Neural cell (in vitro differentiated cells): Measurements from ENCODE around the gene TUT1. TPM values are rescaled to one million over a fixed set of nuclear protein-coding genes. Genes with fewer than 3 reads are reported as not detected.
"Not testable (repeated sequence)": the region's sequence is repeated elsewhere in the genome, so short reads cannot be mapped to it uniquely, and the experiment has no call there.

ENCODE experiments used
- H2AFZ ChIP-seq: fragments of 200-600, 300-800 bp; sonication (generic), shearing (Covaris generic); 2 replicates; pipeline ENCODE4 v1.6.0; 2014; ENCODE audit warnings: low read depth, mild to moderate bottlenecking, antibody characterized with exemption, low read length, moderate library complexity
- H3F3A ChIP-seq: fragments of 200-600 bp; shearing (Covaris generic); 2 replicates; pipeline ENCODE4 v1.6.1; 2016; ENCODE audit warnings: mild to moderate bottlenecking, moderate library complexity, mixed read lengths, antibody characterized with exemption, low read length; ENCODE audit not compliant: insufficient read depth, poor library complexity, severe bottlenecking
- H3K27ac ChIP-seq: fragments of 200-600, 300-800 bp; sonication (generic), shearing (Covaris generic); 2 replicates; pipeline ENCODE4 v1.5.1; 2014; ENCODE audit warnings: mild to moderate bottlenecking, low read length, moderate library complexity
- H3K27me3 ChIP-seq: fragments of 300-800, 200-600 bp; sonication (generic), shearing (Covaris generic); 2 replicates; pipeline ENCODE4 v1.6.0; 2014; ENCODE audit warnings: mild to moderate bottlenecking, low read depth, low read length, moderate library complexity; ENCODE audit not compliant: insufficient read depth
- H3K36me3 ChIP-seq: fragments of 300-800, 200-600 bp; sonication (generic), shearing (Covaris generic); 2 replicates; pipeline ENCODE4 v1.5.1; 2014; ENCODE audit warnings: mild to moderate bottlenecking, antibody characterized with exemption, low read length, moderate library complexity; ENCODE audit not compliant: insufficient read depth
- H3K4me2 ChIP-seq: fragments of 300-800, 200-600 bp; sonication (generic), shearing (Covaris generic); 2 replicates; pipeline ENCODE4 v1.6.0; 2014; ENCODE audit warnings: mild to moderate bottlenecking, low read length
- H3K4me3 ChIP-seq: fragments of 300-800, 200-600 bp; sonication (generic), shearing (Covaris generic); 2 replicates; pipeline ENCODE4 v1.5.1; 2014; ENCODE audit warnings: mild to moderate bottlenecking, low read length, moderate library complexity
- H3K79me2 ChIP-seq: fragments of 200-600 bp; shearing (Covaris generic); replicated peaks from 2 replicates; pipeline ENCODE4 v1.6.0; 2014; ENCODE audit warnings: mild to moderate bottlenecking, low read length, moderate library complexity; ENCODE audit not compliant: insufficient read depth
- H3K9ac ChIP-seq: fragments of 300-800, 200-600 bp; sonication (generic), shearing (Covaris generic); 2 replicates; pipeline ENCODE4 v1.6.1; 2016; ENCODE audit warnings: mild to moderate bottlenecking, low read length, mixed read lengths
- H3K9me2 ChIP-seq: fragments of 200-600 bp; shearing (Covaris generic); 2 replicates; pipeline ENCODE4 v1.6.1; 2016; ENCODE audit warnings: mild to moderate bottlenecking, low read length, mixed read lengths; ENCODE audit not compliant: insufficient read depth
- H3K9me3 ChIP-seq: fragments of 200-600, 300-800 bp; sonication (generic), shearing (Covaris generic); 2 replicates; pipeline ENCODE4 v1.6.1; 2016; ENCODE audit warnings: mild to moderate bottlenecking, mixed run types, low read length, moderate library complexity, mixed read lengths
- H4K20me1 ChIP-seq: fragments of 200-600 bp; shearing (Covaris generic); 2 replicates; pipeline ENCODE4 v1.6.1; 2016; ENCODE audit warnings: mild to moderate bottlenecking, mixed run types; ENCODE audit not compliant: insufficient read depth
- EP300 ChIP-seq: fragments of 450-650 bp; conservative IDR thresholded peaks from 2 replicates; pipeline ENCODE4 v1.6.1; 2014; ENCODE audit warnings: antibody characterized with exemption, mild to moderate bottlenecking, moderate library complexity; ENCODE audit not compliant: poor library complexity, severe bottlenecking
- EZH2 ChIP-seq: fragments of 200-600, 300-800 bp; shearing (Covaris generic), sonication (generic); IDR thresholded peaks from 2 replicates; pipeline ENCODE4 v1.6.1; 2014; ENCODE audit warnings: antibody characterized with exemption, low read length, borderline replicate concordance, mild to moderate bottlenecking; ENCODE audit not compliant: insufficient read depth, poor library complexity, severe bottlenecking
- MXI1 ChIP-seq: fragments of 450-650 bp; conservative IDR thresholded peaks from 2 replicates; pipeline ENCODE4 v1.6.1; 2014; ENCODE audit warnings: antibody characterized with exemption, mild to moderate bottlenecking; ENCODE audit not compliant: poor library complexity, severe bottlenecking
- POLR2AphosphoS5 ChIP-seq: IDR thresholded peaks from 2 replicates; pipeline ENCODE4 v1.6.1; 2012
- RAD21 ChIP-seq: fragments of 450-650 bp; conservative IDR thresholded peaks from 2 replicates; pipeline ENCODE4 v1.6.1; 2014; ENCODE audit warnings: antibody characterized with exemption, mild to moderate bottlenecking, moderate library complexity
- SMC3 ChIP-seq: fragments of 450-650 bp; conservative IDR thresholded peaks from 2 replicates; pipeline ENCODE4 v1.6.1; 2014; ENCODE audit warnings: antibody characterized with exemption, mild to moderate bottlenecking, moderate library complexity; ENCODE audit not compliant: poor library complexity
- TAF1 ChIP-seq: IDR thresholded peaks from 2 replicates; pipeline ENCODE4 v1.6.1; 2012; ENCODE audit warnings: low read depth
- polyA plus RNA-seq: library from polyadenylated mRNA; depleted of rRNA; stranded (reverse); fragments of >200 nt; gene quantifications from 2 replicates; pipeline ENCODE4 v1.2.3, GENCODE V29; 2014
- TF ChIP-seq, protein P1 (sequence below): fragments of 450-650 bp; IDR thresholded peaks from 2 replicates; pipeline ENCODE4 v1.5.1; 2014; ENCODE audit warnings: antibody characterized with exemption, mild to moderate bottlenecking, moderate library complexity; ENCODE audit not compliant: poor library complexity, severe bottlenecking
- TF ChIP-seq, protein P2 (sequence below): IDR thresholded peaks from 2 replicates; pipeline ENCODE4 v1.6.1; 2012; ENCODE audit warnings: borderline replicate concordance

The TUT1 gene
- polyA plus RNA-seq, 1 donor from 2014 or later = 17.8 TPM

DNA sequence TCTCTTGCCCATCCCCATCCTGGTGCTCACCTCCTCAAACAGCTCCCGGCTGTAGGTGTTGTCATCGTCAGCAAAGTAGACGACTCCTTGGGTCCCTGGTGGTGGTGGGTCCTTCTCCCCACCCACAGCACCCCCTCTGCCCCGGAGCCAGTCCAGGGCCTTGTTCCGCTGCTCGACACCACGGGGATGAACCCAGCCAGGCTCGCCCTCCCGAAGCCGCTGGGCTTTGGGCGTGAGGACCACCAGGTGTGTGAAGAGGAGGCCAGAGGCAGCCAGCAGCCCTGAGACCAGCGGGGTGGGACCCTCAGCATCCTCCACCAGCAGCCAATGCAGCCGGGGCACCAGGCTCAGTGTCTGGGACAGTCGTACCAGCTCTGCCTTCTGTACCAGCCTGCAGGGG is 25.6 kb upstream of the TUT1 start:
- not testable (repeated sequence) for H3F3A ChIP-seq, H3K36me3 ChIP-seq, H3K9me2 ChIP-seq, H3K4me2 ChIP-seq, H3K27ac ChIP-seq, H3K79me2 ChIP-seq, H2AFZ ChIP-seq, H3K27me3 ChIP-seq, H3K4me3 ChIP-seq, H3K9me3 ChIP-seq, H4K20me1 ChIP-seq, H3K9ac ChIP-seq

DNA sequence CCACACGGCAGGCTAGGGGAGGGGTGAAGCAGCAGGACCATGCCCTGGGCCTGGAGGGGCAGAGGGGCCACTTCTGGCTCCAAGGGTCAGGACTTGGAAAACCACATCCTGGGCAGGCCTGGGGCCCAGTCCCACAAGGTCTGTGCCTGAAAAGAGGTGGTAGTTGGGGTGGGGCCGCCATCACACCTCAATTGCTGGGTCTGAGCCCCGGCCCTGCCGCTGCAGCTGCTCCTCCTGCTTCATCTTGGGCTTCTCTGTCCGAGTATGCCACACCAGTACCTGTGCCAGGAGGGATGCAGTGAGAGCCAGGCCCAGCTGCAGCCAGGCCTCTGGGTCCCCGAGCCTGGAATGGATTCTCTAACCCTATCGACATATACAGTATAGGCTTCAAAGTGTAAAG is 24.2 kb upstream of the TUT1 start:
- H3K27me3 ChIP-seq = peaks cover 8% of the 10 kb centered on the region
- no peak overlapping the region for H3K4me3 ChIP-seq
- H4K20me1 ChIP-seq = no peaks in the 10 kb centered on the region
- peaks cover 3% of the 10 kb centered on the region for H3K79me2 ChIP-seq
- H2AFZ ChIP-seq = no peak overlapping the region
- no peaks in the 10 kb centered on the region for H3K9me2 ChIP-seq
- no peaks in the 10 kb centered on the region for H3K36me3 ChIP-seq
- H3K9ac ChIP-seq = no peak overlapping the region
- no peak overlapping the region for H3K27ac ChIP-seq
- H3F3A ChIP-seq = no peaks in the 10 kb centered on the region
- H3K9me3 ChIP-seq = no peaks in the 10 kb centered on the region
- TF ChIP-seq TAF1 = no peak
- no peak for TF ChIP-seq POLR2AphosphoS5
- TF ChIP-seq RAD21 = no peak
- no peak for TF ChIP-seq EP300
- no peak for TF ChIP-seq MXI1
- TF ChIP-seq SMC3 = no peak
- TF ChIP-seq, protein P1, sequence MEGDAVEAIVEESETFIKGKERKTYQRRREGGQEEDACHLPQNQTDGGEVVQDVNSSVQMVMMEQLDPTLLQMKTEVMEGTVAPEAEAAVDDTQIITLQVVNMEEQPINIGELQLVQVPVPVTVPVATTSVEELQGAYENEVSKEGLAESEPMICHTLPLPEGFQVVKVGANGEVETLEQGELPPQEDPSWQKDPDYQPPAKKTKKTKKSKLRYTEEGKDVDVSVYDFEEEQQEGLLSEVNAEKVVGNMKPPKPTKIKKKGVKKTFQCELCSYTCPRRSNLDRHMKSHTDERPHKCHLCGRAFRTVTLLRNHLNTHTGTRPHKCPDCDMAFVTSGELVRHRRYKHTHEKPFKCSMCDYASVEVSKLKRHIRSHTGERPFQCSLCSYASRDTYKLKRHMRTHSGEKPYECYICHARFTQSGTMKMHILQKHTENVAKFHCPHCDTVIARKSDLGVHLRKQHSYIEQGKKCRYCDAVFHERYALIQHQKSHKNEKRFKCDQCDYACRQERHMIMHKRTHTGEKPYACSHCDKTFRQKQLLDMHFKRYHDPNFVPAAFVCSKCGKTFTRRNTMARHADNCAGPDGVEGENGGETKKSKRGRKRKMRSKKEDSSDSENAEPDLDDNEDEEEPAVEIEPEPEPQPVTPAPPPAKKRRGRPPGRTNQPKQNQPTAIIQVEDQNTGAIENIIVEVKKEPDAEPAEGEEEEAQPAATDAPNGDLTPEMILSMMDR = no peak
- TF ChIP-seq, protein P2, sequence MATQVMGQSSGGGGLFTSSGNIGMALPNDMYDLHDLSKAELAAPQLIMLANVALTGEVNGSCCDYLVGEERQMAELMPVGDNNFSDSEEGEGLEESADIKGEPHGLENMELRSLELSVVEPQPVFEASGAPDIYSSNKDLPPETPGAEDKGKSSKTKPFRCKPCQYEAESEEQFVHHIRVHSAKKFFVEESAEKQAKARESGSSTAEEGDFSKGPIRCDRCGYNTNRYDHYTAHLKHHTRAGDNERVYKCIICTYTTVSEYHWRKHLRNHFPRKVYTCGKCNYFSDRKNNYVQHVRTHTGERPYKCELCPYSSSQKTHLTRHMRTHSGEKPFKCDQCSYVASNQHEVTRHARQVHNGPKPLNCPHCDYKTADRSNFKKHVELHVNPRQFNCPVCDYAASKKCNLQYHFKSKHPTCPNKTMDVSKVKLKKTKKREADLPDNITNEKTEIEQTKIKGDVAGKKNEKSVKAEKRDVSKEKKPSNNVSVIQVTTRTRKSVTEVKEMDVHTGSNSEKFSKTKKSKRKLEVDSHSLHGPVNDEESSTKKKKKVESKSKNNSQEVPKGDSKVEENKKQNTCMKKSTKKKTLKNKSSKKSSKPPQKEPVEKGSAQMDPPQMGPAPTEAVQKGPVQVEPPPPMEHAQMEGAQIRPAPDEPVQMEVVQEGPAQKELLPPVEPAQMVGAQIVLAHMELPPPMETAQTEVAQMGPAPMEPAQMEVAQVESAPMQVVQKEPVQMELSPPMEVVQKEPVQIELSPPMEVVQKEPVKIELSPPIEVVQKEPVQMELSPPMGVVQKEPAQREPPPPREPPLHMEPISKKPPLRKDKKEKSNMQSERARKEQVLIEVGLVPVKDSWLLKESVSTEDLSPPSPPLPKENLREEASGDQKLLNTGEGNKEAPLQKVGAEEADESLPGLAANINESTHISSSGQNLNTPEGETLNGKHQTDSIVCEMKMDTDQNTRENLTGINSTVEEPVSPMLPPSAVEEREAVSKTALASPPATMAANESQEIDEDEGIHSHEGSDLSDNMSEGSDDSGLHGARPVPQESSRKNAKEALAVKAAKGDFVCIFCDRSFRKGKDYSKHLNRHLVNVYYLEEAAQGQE = no peak
- no peak for TF ChIP-seq EZH2
- H3K4me2 ChIP-seq = no peak overlapping the region

DNA sequence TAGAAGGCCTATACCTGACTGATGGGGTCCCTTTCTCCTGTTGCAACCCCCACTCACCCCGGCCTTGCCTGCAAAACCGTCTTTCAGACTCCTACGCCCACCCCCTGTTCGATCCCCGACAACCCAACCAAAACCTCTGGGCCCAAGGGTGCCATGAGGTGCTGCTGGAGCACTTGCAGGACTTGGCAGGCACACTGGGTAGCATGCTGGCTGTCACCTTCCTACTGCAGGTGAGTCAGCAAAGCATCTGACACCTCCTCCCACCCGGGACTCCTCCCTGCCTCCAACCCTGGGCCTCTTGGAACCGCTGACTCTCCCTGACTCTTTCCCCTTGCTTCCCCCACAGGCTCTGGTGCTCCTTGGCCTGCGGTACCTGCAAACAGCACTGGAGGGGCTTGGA is 23.0 kb upstream of the TUT1 start:
- Histone ChIP-seq H3K9me2 (no peaks in the 10 kb centered on the region), H3K9me3 (no peaks in the 10 kb centered on the region), H3K79me2 (no peaks in the 10 kb centered on the region), H3K9ac (no peak overlapping the region), H3F3A (no peaks in the 10 kb centered on the region), H3K27ac (no peak overlapping the region), H3K4me3 (no peak overlapping the region), H3K27me3 (peaks cover 8% of the 10 kb centered on the region), H3K4me2 (no peak overlapping the region), H3K36me3 (no peaks in the 10 kb centered on the region), H4K20me1 (no peaks in the 10 kb centered on the region), H2AFZ (no peak overlapping the region)
- TF ChIP-seq MXI1 = no peak
- TF ChIP-seq TAF1 = no peak
- TF ChIP-seq, protein P1 = no peak
- TF ChIP-seq SMC3 = no peak
- no peak for TF ChIP-seq EZH2
- TF ChIP-seq, protein P2 = no peak
- TF ChIP-seq RAD21 = no peak
- no peak for TF ChIP-seq POLR2AphosphoS5
- TF ChIP-seq EP300 = no peak
